Measurements from ENCODE around the gene CARD10. TPM values are rescaled to one million over a fixed set of nuclear protein-coding genes. Genes with fewer than 3 reads are reported as not detected.

The CARD10 gene
- total and polyA plus RNA-seq, 2 of the 8 experiments (the other 6 are each of a cell fraction or from before 2014, with no cell fraction given), result 13.5 to 14.4 TPM

- Histone ChIP-seq H2BK15ac (ENCODE audit: low read length) (no peak overlapping the region), H3K9ac (replicated peaks in 1 of 4; ENCODE audit: extremely low read depth in 1 of 4, low read depth in 3 of 4, low read length in 3 of 4) (no peak overlapping the region), H3K4me3 (ENCODE audit: extremely low read depth in 1 of 4, insufficient read depth in 2 of 4, low read depth in 3 of 4, low read length in 4 of 4) (no peak overlapping the region), H4K20me1 (replicated peaks in 1 of 2; ENCODE audit: control insufficient read depth in 1 of 2, insufficient read depth in 2 of 2, low read length in 2 of 2) (no peaks in the 10 kb centered on the region), H3K27ac (ENCODE audit: low read depth, low read length) (no peak overlapping the region), H3K79me1 (ENCODE audit: low read depth, low read length) (no peaks in the 10 kb centered on the region), H2BK5ac (ENCODE audit: low read depth, low read length) (no peak overlapping the region), H3K36me3 (ENCODE audit: control insufficient read depth in 2 of 4, insufficient read depth in 4 of 4, low read length in 3 of 4) (no peaks in the 10 kb centered on the region), H3K14ac (ENCODE audit: insufficient read length) (no peak overlapping the region), H2BK12ac (ENCODE audit: low read depth, low read length) (no peak overlapping the region), H2BK20ac (ENCODE audit: low read length) (no peak overlapping the region), H3K9me3 (ENCODE audit: insufficient read depth in 2 of 2, low read depth in 1 of 2, low read length in 1 of 2) (no peaks in the 10 kb centered on the region), H2AFZ (ENCODE audit: low read length) (no peak overlapping the region), H3K23me2 (ENCODE audit: low read depth, low read length) (no peaks in the 10 kb centered on the region), H4K91ac (replicated peaks; ENCODE audit: insufficient read length, low read length) (no peak overlapping the region), H2BK120ac (replicated peaks; ENCODE audit: low read depth, low read length) (no peak overlapping the region), H3K27me3 (replicated peaks in 1 of 4; ENCODE audit: control insufficient read depth in 3 of 4, extremely low read depth in 1 of 4, insufficient read depth in 3 of 4, low read length in 3 of 4) (no peaks in the 10 kb centered on the region; a peak in 1 of 7 replicates), H3K4me2 (ENCODE audit: insufficient read depth in 1 of 2, low read depth in 2 of 2, low read length in 2 of 2) (no peak overlapping the region), H2AK5ac (ENCODE audit: low read depth, low read length) (no peak overlapping the region), H3K56ac (replicated peaks; ENCODE audit: insufficient read length, low read depth, low read length) (no peak overlapping the region), H3K4ac (replicated peaks; ENCODE audit: insufficient read length, low read depth, low read length) (no peak overlapping the region), H3K4me1 (replicated peaks in 1 of 4; ENCODE audit: control insufficient read depth in 3 of 4, insufficient read depth in 4 of 4, low read length in 3 of 4) (no peaks in the 10 kb centered on the region), H4K8ac (ENCODE audit: extremely low read depth, insufficient read depth, low read length) (no peak overlapping the region), H3K18ac (ENCODE audit: extremely low read depth, low read length) (no peak overlapping the region), H4K5ac (ENCODE audit: insufficient read length, low read depth, low read length) (no peak overlapping the region), H3K79me2 (ENCODE audit: control insufficient read depth in 1 of 2, insufficient read depth in 2 of 2, low read length in 2 of 2) (no peaks in the 10 kb centered on the region), H3K23ac (ENCODE audit: insufficient read length) (no peak overlapping the region)
- CTCF ChIA-PET (ENCODE audit: partially characterized antibody), result interaction anchor here (0.9 to 1.3 kb wide), 3 partner anchors 8 to 37 kb away, joined by 3 to 4 read pairs (median 3); no protein-coding TSS in a partner anchor
- POLR2A ChIA-PET (ENCODE audit: partially characterized antibody), result no interaction called here
- WGBS, 2 experiments (ENCODE audit: extremely low coverage in 1 of 2, insufficient coverage in 1 of 2, insufficient read length in 1 of 2, insufficient replicate concordance in 2 of 2, low coverage in 1 of 2, low lambda C conversion rate in 2 of 2, missing lambda C conversion rate in 1 of 2), result 86% methylated on average over 10 of the region's 10 CpGs; no CpG with 5 or more reads in 1 of the 2 experiments
- TF ChIP-seq SIRT6 (IDR thresholded peaks at IDR 0.05; ENCODE audit: low read length) (no peak), RAD21 (IDR thresholded peaks at IDR 0.05 in 1 of 2, conservative IDR thresholded peaks at IDR 0.05 in 1 of 2; ENCODE audit: low read depth in 2 of 2, low read length in 2 of 2) (no peak), CTCF (IDR thresholded peaks at IDR 0.05; ENCODE audit: control extremely low read depth in 1 of 3, insufficient read depth in 1 of 3, low read depth in 1 of 3, low read length in 3 of 3) (no peak), POLR2AphosphoS5 (IDR thresholded peaks at IDR 0.05; ENCODE audit: low read depth, low read length) (no peak), CHD2 (IDR thresholded peaks at IDR 0.05; ENCODE audit: low read length) (no peak), SIX5 (IDR thresholded peaks at IDR 0.05; ENCODE audit: low read depth, low read length) (no peak), POU5F1 (IDR thresholded peaks at IDR 0.05; ENCODE audit: low read depth, low read length) (no peak), CHD1 (IDR thresholded peaks at IDR 0.05; ENCODE audit: low read depth, low read length) (no peak), KDM4A (IDR thresholded peaks at IDR 0.05; ENCODE audit: low read depth, low read length, severe bottlenecking) (no peak), ASH2L (IDR thresholded peaks at IDR 0.05; ENCODE audit: low read length) (no peak), BRCA1 (IDR thresholded peaks at IDR 0.05; ENCODE audit: low read depth, low read length) (no peak)
- DNase-seq (ENCODE audit: low read depth in 1 of 2, low spot score in 2 of 2) (no peak), FAIRE-seq (no peak)
These were observed 6.0 kb upstream of the CARD10 start for GRCh38 chr22:37525073-37525745.
